ENCODE data around the gene ITGA2.

DNA sequence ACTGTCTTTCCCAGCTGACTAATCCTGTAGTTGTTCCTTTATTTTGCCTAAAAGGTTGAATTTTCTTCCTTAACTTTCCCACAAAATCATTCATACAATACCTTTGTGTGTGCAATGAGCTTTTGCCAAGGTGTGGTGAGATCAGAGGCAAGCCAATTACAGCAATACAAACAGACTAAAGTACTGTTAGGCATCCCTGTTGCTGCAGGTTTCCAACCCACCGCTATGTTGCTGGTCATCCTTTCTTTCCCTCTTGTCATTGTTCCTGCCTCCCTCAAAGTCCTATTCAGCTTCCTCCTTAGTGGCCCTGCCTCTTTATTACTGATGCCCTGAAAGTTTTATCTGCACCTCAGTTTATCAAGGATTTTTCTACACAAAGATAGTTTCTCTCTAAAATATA is 22.1 kb downstream of the ITGA2 start:
- TF ChIP-seq, protein P1, sequence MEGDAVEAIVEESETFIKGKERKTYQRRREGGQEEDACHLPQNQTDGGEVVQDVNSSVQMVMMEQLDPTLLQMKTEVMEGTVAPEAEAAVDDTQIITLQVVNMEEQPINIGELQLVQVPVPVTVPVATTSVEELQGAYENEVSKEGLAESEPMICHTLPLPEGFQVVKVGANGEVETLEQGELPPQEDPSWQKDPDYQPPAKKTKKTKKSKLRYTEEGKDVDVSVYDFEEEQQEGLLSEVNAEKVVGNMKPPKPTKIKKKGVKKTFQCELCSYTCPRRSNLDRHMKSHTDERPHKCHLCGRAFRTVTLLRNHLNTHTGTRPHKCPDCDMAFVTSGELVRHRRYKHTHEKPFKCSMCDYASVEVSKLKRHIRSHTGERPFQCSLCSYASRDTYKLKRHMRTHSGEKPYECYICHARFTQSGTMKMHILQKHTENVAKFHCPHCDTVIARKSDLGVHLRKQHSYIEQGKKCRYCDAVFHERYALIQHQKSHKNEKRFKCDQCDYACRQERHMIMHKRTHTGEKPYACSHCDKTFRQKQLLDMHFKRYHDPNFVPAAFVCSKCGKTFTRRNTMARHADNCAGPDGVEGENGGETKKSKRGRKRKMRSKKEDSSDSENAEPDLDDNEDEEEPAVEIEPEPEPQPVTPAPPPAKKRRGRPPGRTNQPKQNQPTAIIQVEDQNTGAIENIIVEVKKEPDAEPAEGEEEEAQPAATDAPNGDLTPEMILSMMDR (IDR thresholded peaks at IDR 0.05) = no peak
- no peak for TF ChIP-seq POLR2A (IDR thresholded peaks at IDR 0.05)

Data from testis (tissue), 2 donors.